ENCODE data around the gene LHCGR.

The LHCGR gene
- total RNA-seq: 0 to 1.3 (median 0) reads per million in 17 experiments

GRCh38 chr2:48755473-48755872, at the start of gene LHCGR:
Gene LHCGR (minus strand): TSS chr2:48755724. CDS start chr2:48755671, 53 bp downstream.
- no peak for DNase-seq

- no peak for DNase-seq
These were observed 44.1 kb upstream of the LHCGR start for GRCh38 chr2:48799601-48800000.

GRCh38 chr2:48795065-48795464, 39.5 kb upstream of the LHCGR start:
- no peak for DNase-seq

- DNase-seq: no peak
These were observed 38.1 kb upstream of the LHCGR start for GRCh38 chr2:48793671-48794070.

GRCh38 chr2:48792030-48792429, 36.5 kb upstream of the LHCGR start:
- no peak for DNase-seq

- no peak for DNase-seq
These were observed 35.1 kb upstream of the LHCGR start for GRCh38 chr2:48790407-48791170.

- DNase-seq: no peak
These were observed 32.1 kb upstream of the LHCGR start for GRCh38 chr2:48787580-48787979.

- DNase-seq: no peak
These were observed 25.8 kb upstream of the LHCGR start for GRCh38 chr2:48781366-48781765.

- DNase-seq: peak in 2 of 4 experiments; percentile 1 to 3
These were observed 23.6 kb upstream of the LHCGR start for GRCh38 chr2:48779019-48779716.

- DNase-seq: no peak
These were observed 18.7 kb upstream of the LHCGR start for GRCh38 chr2:48774251-48774650.

GRCh38 chr2:48771241-48772014, 15.9 kb upstream of the LHCGR start:
- no peak for DNase-seq

GRCh38 chr2:48770181-48770580, 14.7 kb upstream of the LHCGR start:
- no peak for DNase-seq

- peak; percentile 43 to 65 (median 55) for DNase-seq
These were observed 13.1 kb upstream of the LHCGR start for GRCh38 chr2:48768669-48769068.

- no peak for DNase-seq
These were observed 11.8 kb upstream of the LHCGR start for GRCh38 chr2:48767330-48767729.

GRCh38 chr2:48760826-48761225, 5.3 kb upstream of the LHCGR start:
- DNase-seq: no peak

GRCh38 chr2:48759682-48760081, 4.2 kb upstream of the LHCGR start:
- no peak for DNase-seq

- no peak for DNase-seq
These were observed 765 bp upstream of the LHCGR start for GRCh38 chr2:48756289-48756688.

GRCh38 chr2:48754874-48755273, 650 bp downstream of the LHCGR start:
- no peak for DNase-seq

- no peak for DNase-seq
These were observed 2.3 kb downstream of the LHCGR start for GRCh38 chr2:48753228-48753627.

- DNase-seq: peak in 2 of 4 experiments; percentile 14 to 19
These were observed 5.3 kb downstream of the LHCGR start for GRCh38 chr2:48750128-48750739.

GRCh38 chr2:48749291-48750127, 6.0 kb downstream of the LHCGR start:
- DNase-seq: no peak

- DNase-seq: no peak
These were observed 8.2 kb downstream of the LHCGR start for GRCh38 chr2:48747319-48747718.
